ENCODE results near the gene CNIH4. TPM values are rescaled to one million over a fixed set of nuclear protein-coding genes. Genes with fewer than 3 reads are reported as not detected.
"Not testable (repeated sequence)": the region's sequence is repeated elsewhere in the genome, so short reads cannot be mapped to it uniquely, and the experiment has no call there.

The CNIH4 gene
- 10 to 100 TPM; 24.4 to 39.6 (median 27.4) TPM for total RNA-seq
- polyA plus RNA-seq = 10 to 100 TPM; 56.7 to 86.7 TPM
- long read RNA-seq, donor 1, full-length matches to known transcripts = 33 of 43 reads
- long read RNA-seq, donor 1, partial matches to known transcripts = 2 of 43 reads
- long read RNA-seq, donor 1, other reads (novel, unspliced or antisense) = 8 of 43 reads
- long read RNA-seq, donor 2, full-length matches to known transcripts = 35 of 45 reads
- long read RNA-seq, donor 2, partial matches to known transcripts = 6 of 45 reads
- long read RNA-seq, donor 2, other reads (novel, unspliced or antisense) = 4 of 45 reads
- long read RNA-seq, donor 3, full-length matches to known transcripts = 33 of 38 reads
- long read RNA-seq, donor 3, partial matches to known transcripts = 1 of 38 reads
- long read RNA-seq, donor 3, other reads (novel, unspliced or antisense) = 4 of 38 reads

DNA sequence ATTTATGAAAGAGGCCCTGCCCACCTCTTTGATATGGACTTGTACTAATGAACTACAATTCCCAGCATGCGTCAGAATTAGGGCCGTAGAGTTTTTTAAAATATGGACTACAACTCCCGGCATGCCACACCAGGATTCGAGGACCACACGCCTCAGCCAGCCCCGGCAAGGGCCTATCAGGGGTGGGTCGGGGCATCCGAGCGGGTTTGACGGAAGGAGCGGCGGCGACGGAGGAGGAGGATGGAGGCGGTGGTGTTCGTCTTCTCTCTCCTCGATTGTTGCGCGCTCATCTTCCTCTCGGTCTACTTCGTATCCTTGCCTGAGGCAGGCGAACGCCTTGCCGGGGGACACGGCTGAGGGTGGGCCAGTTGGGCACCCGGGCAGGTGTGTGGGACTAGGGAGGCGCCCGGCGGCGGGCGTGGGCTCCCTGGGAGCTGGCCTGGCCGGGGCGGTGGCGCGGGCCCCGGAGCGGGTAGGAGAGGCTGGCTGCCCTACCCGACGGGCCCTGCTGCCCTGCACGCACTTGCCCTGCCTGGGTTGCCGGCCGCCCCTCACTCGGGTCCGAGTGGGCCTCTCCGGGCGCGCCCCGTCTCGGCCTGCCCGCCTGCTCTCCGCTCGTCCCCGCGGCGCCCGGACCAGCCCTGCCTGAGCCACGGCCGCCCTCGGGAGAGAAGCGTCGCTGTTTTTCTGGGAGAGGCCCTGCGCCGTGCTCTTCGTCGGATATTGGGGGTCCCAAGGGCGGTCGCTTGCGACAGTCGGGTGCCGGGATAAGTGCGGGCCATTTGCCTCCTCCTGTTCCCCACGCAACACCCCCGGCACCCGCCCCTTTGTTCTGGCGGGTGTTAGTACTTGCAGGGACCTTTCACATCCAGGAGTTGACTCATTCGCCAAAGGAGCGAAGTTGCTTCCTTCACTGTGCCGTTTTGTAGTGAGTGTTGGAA, at the start of gene CNIH4:
CNIH4 (plus strand) TSS at position 195 of the 941 bp plus-strand sequence; CDS start at position 241, 46 bp downstream.
- DNase-seq (peak; percentile 90 to 94), ATAC-seq (peak; percentile 97 to 99 (median 99))
- TF ChIP-seq, protein P1, sequence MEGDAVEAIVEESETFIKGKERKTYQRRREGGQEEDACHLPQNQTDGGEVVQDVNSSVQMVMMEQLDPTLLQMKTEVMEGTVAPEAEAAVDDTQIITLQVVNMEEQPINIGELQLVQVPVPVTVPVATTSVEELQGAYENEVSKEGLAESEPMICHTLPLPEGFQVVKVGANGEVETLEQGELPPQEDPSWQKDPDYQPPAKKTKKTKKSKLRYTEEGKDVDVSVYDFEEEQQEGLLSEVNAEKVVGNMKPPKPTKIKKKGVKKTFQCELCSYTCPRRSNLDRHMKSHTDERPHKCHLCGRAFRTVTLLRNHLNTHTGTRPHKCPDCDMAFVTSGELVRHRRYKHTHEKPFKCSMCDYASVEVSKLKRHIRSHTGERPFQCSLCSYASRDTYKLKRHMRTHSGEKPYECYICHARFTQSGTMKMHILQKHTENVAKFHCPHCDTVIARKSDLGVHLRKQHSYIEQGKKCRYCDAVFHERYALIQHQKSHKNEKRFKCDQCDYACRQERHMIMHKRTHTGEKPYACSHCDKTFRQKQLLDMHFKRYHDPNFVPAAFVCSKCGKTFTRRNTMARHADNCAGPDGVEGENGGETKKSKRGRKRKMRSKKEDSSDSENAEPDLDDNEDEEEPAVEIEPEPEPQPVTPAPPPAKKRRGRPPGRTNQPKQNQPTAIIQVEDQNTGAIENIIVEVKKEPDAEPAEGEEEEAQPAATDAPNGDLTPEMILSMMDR (IDR thresholded peaks at IDR 0.05) = no peak
- 0 to 1% methylated on average over 77 to 78 of the region's 78 CpGs for WGBS, 2 donors
- Histone ChIP-seq H3K4me1 (peaks cover 7 to 37% (median 13%) of the 10 kb centered on the region in 9 donors), H3K4me3 (peak within 1 kb of the TSS; percentile 65 to 99 (median 93)), H3K27ac (peak within 1 kb of the TSS; percentile 25 to 95 (median 92)), H3K36me3 (peaks cover 0 to 9% (median 0%) of the 10 kb centered on the region in 9 donors), H3K9me3 (no peaks in the 10 kb centered on the region), H3K27me3 (no peaks in the 10 kb centered on the region)
- intact Hi-C loops (cut with DNase I) = loop anchor here in 1 of 10 donors (1.0 kb wide), 1 partner anchor 27 kb away; the partner anchor contains the start of gene NVL

DNA sequence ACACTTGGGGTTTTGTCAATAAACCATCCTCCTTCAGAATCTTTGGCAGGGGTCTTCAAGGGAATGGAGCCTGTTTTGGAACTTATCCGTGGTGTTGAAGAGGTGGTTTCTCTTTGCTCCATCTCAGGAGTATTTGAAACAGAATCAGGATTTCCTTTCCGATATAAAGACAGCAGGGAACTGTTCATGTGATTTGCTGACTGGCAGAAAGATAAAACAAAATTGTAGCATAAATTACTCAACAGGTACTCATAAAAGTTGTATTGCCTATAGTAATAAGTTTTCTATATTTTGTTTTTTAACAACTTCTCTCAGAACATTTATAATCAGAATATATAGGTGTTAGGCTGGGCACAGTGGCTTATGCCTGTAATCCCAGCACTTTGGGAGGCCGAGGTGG, 48.6 kb upstream of the CNIH4 start:
- intact Hi-C loops (cut with DNase I) = loop anchor here in 1 of 10 donors (10.0 kb wide), 1 partner anchor 107 kb away; no protein-coding TSS in a partner anchor
- WGBS, 2 donors = 95 to 97% methylated on average over 3 of the region's 3 CpGs
- H3K27me3 ChIP-seq = no peaks in the 10 kb centered on the region
- H3K27ac ChIP-seq = no peak overlapping the region
- no peak overlapping the region for H3K4me3 ChIP-seq
- H3K36me3 ChIP-seq = peaks cover 0 to 100% (median 48%) of the 10 kb centered on the region in 9 donors
- H3K9me3 ChIP-seq = no peaks in the 10 kb centered on the region
- DNase-seq (no peak), ATAC-seq (no peak)
- no peaks in the 10 kb centered on the region for H3K4me1 ChIP-seq
- TF ChIP-seq, protein P1 (IDR thresholded peaks at IDR 0.05) = no peak

DNA sequence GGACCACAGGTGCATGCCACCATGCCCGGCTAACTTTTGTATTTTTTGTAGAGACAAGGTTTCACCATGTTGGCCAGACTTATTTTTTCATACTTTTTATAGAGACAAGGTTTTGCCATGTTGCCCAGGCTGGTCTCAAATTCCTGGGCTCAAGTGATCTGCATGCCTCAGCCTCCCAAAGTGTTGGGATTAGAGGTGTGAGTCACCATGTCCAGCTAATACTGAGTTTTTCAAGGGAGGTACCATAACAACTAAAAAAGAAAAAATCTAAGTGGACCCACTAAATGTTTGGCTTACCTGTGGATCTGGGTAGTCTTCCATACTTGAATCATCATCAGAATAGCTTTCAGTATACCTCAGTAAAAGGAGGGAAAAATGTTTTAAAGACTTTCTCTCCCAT, 45.2 kb upstream of the CNIH4 start:
- WGBS, 2 donors = 100% methylated on average over 1 of the region's 1 CpG
- H3K4me1 ChIP-seq; H3K4me3 ChIP-seq; intact Hi-C loops (cut with DNase I); H3K27ac ChIP-seq; H3K9me3 ChIP-seq; H3K27me3 ChIP-seq; ATAC-seq; DNase-seq: not testable (repeated sequence)
- H3K36me3 ChIP-seq = peaks cover 0 to 100% (median 27%) of the 10 kb centered on the region in 9 donors

DNA sequence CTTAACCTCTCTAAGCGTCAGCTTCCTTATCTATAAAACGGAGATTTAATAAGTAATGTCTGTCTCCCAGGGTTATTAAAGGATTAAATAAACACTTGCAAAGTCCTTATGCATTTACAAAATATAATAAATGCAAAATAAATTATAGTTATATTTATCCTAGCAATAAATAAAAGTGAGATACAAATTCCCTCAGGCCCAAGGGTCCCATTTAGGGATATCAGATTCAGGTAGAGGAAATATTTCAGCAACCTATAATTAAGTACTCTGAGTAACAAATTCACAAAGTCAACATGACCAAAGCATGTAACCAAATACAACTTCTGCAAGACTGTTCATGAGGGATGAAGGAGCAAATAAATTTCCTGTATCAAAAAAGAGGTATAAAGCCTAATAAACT, 44.7 kb upstream of the CNIH4 start:
- Histone ChIP-seq H3K9me3 (no peaks in the 10 kb centered on the region), H3K36me3 (peaks cover 0 to 100% (median 23%) of the 10 kb centered on the region in 9 donors), H3K27ac (no peak overlapping the region), H3K27me3 (no peaks in the 10 kb centered on the region), H3K4me3 (no peak overlapping the region), H3K4me1 (no peaks in the 10 kb centered on the region)
- 96% methylated on average over 2 of the region's 2 CpGs for WGBS, 2 donors
- intact Hi-C loops (cut with DNase I) = no loop called here
- DNase-seq (no peak), ATAC-seq (no peak)
- TF ChIP-seq, protein P1 (IDR thresholded peaks at IDR 0.05) = no peak
